Superior temporal gyrus (tissue), 1 donor: ENCODE measurements around the gene APMAP.

Experiments used
- DNase-seq: peaks from one replicate; pipeline ENCODE4 v3.0.0-alpha.2; 2016; ENCODE audit errors: extremely low spot score

Gene APMAP

GRCh38 chr20:24987873-24988835 lies 4.4 kb downstream of the APMAP start:
- DNase-seq = no peak

GRCh38 chr20:24987244-24987643 lies 5.3 kb downstream of the APMAP start:
- no peak for DNase-seq

- no peak for DNase-seq
These were observed 6.0 kb downstream of the APMAP start for GRCh38 chr20:24986436-24987015.

DNA sequence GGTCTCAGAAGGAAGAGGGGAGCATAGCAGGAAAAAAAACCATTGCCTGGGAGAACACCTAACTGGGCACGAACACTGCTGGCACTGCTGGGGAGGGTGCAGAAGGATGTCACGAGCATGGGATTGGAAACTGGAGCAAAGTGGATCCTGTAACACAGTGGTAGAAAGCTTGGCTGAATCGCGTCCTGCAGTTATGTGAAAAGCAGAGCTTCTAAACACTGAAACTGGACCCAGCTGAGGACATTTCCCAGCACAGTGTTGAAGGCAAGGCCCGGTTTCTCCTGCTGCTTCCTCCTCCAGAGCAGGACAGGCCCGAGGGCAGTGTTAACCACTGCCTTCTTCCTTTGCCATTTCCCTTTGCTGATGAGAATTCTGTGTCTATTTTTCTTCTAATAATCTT lies 6.7 kb downstream of the APMAP start:
- no peak for DNase-seq

GRCh38 chr20:24984961-24985640 lies 7.5 kb downstream of the APMAP start:
- DNase-seq = no peak

GRCh38 chr20:24983896-24984295 lies 8.7 kb downstream of the APMAP start:
- DNase-seq = no peak

- no peak for DNase-seq
These were observed 10.8 kb downstream of the APMAP start for GRCh38 chr20:24981790-24982189.

- peak; percentile 4 for DNase-seq
These were observed 11.3 kb downstream of the APMAP start for GRCh38 chr20:24981282-24981681.

GRCh38 chr20:24980291-24981053 lies 12.1 kb downstream of the APMAP start:
- DNase-seq = no peak

DNA sequence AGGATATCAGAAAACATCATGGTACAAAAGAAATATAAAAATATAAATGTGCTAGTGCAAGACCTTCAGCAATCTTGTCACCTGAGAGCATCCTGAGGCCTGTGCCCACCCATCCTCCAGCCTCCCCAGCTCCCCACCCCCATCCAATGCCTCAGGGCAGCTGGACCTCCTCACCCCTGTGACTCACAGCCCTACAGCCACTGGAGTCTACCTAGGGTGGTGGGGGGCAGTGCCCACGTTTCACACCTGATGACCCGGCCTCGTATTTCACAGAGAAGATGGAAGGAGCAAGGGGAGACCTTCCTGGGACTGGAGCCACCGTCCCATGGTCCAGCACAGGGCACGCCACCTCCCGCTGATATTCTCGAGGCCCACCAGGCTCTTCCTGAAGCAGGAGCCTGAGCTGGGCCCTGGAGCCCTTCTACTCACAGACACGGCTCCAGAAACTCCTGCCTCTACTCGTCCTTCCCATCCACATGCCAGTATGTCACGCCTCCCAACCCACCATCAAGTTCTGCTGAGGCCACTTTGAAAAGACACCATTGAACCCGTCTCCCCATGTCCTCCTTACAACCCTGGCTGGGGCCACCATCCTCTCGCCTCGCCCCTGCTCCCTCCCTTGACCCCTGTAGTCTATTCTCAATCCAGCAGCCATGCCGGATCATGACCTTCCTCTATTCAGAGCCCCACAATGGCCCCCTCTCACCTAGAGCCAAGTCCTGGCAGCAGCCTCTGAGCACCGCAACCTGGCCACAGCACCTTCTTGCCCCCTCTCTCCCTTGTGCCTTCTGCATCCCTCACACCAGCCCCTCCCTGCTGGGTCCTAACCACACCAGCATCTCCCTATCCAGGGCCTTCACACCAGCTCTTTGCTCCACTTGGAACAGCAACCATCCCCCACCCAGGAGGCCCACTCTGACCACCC lies 13.3 kb downstream of the APMAP start:
- peak; percentile 4 for DNase-seq

DNA sequence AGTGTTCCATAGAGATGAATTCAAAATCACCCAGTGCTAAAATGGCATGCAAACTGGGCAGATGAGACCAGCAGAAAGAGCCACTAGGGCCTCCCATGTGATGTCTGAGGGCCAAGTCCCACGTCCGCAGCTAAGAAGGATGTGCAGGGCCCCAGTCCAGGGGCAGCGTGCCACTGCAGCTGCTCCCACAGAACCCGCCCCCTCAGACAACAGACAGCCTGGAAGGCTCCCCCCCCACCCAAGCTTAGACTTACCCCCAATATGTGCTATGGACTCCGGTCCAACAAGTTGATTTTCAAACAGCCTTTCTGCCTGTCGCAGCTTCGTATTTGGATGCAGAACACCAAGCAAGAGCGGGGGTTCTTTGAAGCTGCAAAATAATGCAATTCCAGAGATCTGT lies 14.0 kb downstream of the APMAP start:
- DNase-seq = peak; percentile 84

DNA sequence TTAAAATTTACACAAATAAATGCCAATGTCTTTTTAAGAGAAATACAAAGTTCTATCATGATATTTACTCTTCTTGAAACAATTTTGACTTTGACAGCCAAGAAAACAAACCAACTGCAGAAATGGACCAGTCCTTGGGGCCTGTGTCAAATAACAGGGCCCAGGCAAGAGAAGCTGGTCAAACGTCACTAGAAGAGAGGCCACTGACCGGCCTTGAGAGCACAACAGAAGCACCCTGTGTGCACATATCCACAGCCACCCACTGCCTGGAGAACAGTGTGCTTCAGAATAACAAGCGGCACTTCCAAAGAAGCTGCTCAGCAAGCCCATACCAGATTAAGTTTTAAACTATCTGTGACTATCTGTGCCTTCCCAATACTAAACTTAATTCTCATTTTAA lies 14.8 kb downstream of the APMAP start:
- no peak for DNase-seq

- DNase-seq = no peak
These were observed 15.2 kb downstream of the APMAP start for GRCh38 chr20:24977336-24977735.

- no peak for DNase-seq
These were observed 20.2 kb downstream of the APMAP start for GRCh38 chr20:24972341-24972740.

- DNase-seq = no peak
These were observed 21.0 kb downstream of the APMAP start for GRCh38 chr20:24971376-24972101.

DNA sequence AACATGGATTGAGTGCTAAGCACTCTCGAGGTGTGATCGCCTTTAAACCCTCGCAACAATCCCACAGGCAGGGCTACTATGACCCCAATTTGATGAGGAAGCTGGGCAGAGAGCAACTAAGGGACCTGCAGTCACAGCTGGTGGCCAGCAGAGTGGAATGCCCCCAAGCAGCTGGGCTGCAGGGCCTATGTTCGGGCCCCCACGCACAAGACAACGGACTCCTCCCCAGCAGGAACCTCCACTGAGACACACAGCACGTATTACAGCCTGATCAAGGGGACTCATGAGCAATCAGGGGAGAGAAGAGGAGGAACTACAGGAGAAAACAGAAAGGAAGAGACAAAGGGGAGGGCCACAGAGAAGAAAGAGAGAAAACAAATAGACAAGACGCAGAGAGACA lies 21.8 kb downstream of the APMAP start:
- DNase-seq = no peak

- no peak for DNase-seq
These were observed 22.5 kb downstream of the APMAP start for GRCh38 chr20:24970030-24970553.

DNA sequence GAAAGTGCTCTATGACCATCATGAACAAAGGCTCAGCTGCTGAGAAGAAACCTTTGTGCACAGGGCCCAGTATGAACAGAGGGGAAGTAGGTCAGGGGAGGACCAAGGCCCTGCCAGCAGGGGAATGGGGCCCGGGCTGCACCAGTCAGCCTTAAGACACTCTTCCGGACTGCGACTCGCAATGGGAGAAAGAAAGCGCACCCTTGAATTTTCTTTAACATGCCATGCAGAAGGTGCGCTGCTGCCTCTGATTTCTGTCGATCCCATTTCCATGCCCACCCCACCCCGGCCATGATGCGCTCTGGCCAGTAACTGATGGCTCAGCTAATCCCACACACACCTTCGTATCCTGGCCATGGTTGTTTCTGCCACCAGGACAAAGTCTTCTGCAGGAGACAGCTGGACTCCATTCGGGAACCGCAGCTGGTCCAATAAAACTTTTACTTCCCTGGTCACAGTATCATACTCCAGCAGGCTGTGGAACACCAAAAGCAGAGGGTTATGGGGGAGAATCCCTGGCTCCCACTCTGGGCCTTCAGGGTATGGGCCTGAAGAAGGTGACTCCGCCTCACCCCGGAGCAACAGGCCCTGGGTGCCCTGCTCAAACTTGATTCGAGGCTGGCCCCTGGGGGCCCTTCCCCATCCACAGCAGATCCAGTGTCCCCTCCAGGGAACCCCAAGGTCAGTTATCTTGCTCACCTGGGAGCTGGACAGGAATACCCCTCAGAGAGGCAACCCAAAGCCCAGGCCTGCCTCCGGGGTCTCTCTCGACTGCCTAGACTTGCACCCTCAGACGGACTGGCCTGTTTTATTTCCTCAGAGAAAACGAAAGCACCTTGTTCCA lies 23.1 kb downstream of the APMAP start:
- DNase-seq = no peak

DNA sequence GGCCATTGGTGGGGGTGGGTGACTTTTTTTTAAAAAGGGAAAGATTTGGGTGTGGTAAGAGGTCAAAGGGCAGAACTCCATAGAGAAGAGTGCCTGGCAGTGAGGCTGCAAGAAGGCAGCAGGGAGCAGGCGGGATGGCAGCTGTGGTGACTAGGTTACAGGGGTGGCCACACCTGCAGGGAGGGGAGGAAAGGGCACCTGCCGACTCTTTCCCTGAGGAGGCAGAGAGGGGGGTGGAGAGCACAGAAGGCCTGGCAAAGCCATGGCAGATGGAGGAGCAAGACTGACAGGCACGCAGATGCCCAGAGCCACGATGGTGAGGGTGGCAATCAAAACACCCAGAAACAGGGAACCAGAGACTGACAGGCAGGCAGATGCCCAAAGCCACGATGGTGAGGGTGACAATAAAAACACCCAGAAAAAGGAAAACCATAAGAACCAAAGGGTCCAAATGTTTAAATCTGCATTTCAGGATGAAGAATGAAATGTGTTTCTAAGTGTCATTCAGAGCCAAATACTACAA lies 24.2 kb downstream of the APMAP start:
- no peak for DNase-seq
